Kidney epithelial cell (primary cell): ENCODE results near the gene NCOA3. TPM values are rescaled to one million over a fixed set of nuclear protein-coding genes. Genes with fewer than 3 reads are reported as not detected.

Source experiments
- DNase-seq: peaks from one replicate; pipeline ENCODE4 v3.0.0-alpha.2; 2010; ENCODE audit warnings: low read depth
- H3K27me3 ChIP-seq: 2 replicates; pipeline ENCODE4 v1.6.0; 2011; ENCODE audit warnings: low read length; ENCODE audit not compliant: control insufficient read depth, insufficient read depth
- H3K36me3 ChIP-seq: 2 replicates; pipeline ENCODE4 v1.5.1; 2011; ENCODE audit warnings: low read length; ENCODE audit not compliant: control insufficient read depth, insufficient read depth
- H3K4me3 ChIP-seq: 2 replicates; pipeline ENCODE4 v1.5.1; 2011; ENCODE audit warnings: low read depth, mild to moderate bottlenecking, control low read depth, low read length
- total RNA-seq: library from RNA; depleted of rRNA; stranded (reverse); fragments of >200 nt; gene quantifications from 2 replicates; pipeline ENCODE4 v1.2.3, GENCODE V29; 2015
- TF ChIP-seq, protein P1 (sequence below): IDR thresholded peaks from 2 replicates; pipeline ENCODE4 v1.5.1; 2011; ENCODE audit warnings: mild to moderate bottlenecking, moderate library complexity, low read length, control low read depth, inconsistent platforms; ENCODE audit not compliant: insufficient read depth, poor library complexity, severe bottlenecking

Gene NCOA3
- total RNA-seq, 1 donor from 2014 or later: 27.3 TPM

DNA sequence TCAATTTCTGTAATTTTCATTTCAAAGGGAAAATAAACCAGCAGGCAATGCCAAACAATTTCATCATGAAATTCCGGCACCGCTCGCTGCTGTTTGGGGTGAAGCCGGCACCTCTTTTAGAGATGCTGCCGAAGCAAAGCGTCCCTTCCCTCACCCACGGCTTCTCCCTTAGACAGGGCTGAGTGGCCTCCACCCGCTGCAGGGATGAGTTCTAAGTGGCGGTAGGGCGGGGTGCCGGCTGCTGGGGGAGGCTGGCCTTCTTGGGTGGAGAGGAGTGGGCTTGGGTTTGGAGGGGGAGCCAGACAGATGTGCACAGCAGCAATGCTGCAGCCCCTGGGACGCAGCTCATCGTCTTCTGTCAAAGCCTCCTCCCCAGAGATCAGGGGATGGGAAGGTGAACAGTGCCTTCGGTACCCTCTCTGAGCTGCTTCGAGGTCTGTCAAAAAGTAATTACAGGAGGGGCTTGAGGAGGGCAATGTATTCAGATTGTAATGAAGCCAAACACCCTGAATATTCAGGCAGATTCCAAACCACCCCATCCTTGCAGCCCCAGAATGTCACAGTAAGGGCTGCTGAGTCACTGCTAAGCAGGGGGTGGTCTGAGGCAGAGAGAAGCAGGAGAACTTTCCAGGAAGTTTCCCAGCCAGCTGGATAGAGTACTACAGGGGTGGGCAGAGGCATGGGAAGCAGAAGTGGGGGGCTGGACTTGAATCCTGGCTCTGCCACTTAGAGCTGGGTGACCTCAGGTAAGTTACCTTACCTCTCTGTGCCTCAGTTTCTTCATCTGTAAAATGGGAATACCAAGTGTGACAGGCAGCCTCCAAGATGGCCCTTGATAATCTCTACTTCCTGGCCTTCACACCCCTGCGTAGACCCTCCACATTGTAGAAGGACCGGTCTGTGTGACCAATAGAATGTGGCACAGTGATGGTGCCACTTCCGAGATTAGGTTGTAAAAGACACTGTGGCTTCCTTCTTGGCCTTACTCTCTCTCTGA, 187.0 kb downstream of the NCOA3 start:
- no peaks in the 10 kb centered on the region for H3K36me3 ChIP-seq
- TF ChIP-seq, protein P1, sequence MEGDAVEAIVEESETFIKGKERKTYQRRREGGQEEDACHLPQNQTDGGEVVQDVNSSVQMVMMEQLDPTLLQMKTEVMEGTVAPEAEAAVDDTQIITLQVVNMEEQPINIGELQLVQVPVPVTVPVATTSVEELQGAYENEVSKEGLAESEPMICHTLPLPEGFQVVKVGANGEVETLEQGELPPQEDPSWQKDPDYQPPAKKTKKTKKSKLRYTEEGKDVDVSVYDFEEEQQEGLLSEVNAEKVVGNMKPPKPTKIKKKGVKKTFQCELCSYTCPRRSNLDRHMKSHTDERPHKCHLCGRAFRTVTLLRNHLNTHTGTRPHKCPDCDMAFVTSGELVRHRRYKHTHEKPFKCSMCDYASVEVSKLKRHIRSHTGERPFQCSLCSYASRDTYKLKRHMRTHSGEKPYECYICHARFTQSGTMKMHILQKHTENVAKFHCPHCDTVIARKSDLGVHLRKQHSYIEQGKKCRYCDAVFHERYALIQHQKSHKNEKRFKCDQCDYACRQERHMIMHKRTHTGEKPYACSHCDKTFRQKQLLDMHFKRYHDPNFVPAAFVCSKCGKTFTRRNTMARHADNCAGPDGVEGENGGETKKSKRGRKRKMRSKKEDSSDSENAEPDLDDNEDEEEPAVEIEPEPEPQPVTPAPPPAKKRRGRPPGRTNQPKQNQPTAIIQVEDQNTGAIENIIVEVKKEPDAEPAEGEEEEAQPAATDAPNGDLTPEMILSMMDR: no peak
- H3K4me3 ChIP-seq: no peak overlapping the region
- DNase-seq: no peak
- H3K27me3 ChIP-seq: no peaks in the 10 kb centered on the region

DNA sequence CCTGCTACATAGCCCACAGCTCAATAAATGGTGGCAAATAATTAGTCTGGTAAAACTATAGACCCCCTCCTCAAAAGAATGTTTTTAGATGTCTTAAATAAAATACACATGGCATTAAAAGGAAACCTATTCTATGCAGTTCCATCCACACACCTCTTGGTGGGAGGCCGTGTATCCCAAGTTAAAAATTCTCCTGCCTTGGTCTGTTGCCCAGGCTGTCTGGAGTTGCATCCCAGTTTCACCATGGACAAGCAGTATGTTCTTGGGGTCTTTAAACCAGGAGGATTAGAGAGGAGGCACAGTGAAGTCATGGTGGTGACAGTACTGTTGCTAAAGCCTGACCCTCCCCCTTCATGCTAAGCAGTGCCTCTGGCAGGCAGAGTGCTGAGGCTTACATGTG, 188.0 kb downstream of the NCOA3 start:
- no peaks in the 10 kb centered on the region for H3K27me3 ChIP-seq
- DNase-seq: no peak
- H3K36me3 ChIP-seq: no peaks in the 10 kb centered on the region
- no peak overlapping the region for H3K4me3 ChIP-seq
- TF ChIP-seq, protein P1: no peak

- H3K27me3 ChIP-seq: no peaks in the 10 kb centered on the region
- no peaks in the 10 kb centered on the region for H3K36me3 ChIP-seq
- no peak overlapping the region for H3K4me3 ChIP-seq
- TF ChIP-seq, protein P1: no peak
- no peak for DNase-seq
Observed at GRCh38 chr20:47691625-47692024, 189.9 kb downstream of the NCOA3 start.

DNA sequence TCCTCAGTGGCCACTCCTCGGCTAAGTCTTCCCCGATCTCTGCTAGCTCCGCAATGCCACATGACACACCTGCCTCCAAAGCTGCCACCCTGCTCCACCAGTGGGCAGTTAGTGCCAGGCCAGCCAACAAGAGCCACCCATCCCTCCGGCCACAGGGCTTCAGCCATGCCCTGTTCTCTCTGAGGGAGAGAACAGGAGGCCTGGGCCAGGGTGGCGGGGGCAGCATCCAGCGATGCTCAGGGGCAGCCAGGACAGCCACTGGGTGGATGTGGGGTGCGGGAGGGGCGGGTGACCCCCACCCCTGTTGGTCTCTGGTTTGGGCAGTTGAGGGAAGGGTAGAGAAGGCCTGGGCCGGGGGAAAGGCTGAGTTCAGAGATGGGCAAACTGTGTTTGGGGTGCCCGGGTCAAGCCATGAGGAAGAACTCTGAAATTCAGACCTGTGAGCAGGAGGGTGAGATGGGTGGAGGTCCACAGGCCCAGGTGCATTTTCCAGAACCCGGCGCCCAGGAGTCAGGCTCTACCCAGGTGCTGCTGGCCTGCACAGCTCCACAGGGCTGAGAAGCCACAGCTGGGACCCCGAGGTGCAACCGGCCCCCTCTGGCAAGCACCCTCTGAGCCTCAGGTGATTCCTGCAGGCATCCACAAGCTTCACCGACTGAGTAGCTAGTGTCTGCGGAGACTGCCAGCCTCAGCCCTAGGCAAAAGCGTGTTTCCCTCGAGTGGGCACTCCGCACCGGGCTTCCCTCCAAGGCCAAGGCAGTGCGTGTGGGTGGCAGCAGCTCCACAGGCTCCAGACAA, 192.5 kb downstream of the NCOA3 start:
- DNase-seq: no peak
- Histone ChIP-seq H3K27me3 (no peaks in the 10 kb centered on the region), H3K4me3 (no peak overlapping the region), H3K36me3 (no peaks in the 10 kb centered on the region)
- TF ChIP-seq, protein P1: no peak

- Histone ChIP-seq H3K36me3 (no peaks in the 10 kb centered on the region), H3K27me3 (no peaks in the 10 kb centered on the region), H3K4me3 (no peak overlapping the region)
- no peak for DNase-seq
- TF ChIP-seq, protein P1: no peak
Observed at GRCh38 chr20:47696856-47697255, 195.2 kb downstream of the NCOA3 start.
